HG02588 (cell line): ENCODE results near the gene KRABD2.
"Not testable (repeated sequence)": the region's sequence is repeated elsewhere in the genome, so short reads cannot be mapped to it uniquely, and the experiment has no call there.

ENCODE experiments used
- ATAC-seq: cut with Tn5 transposase; IDR thresholded peaks from one replicate; pipeline ENCODE4 v1.9.1; 2021; ENCODE audit warnings: mild to moderate bottlenecking, moderate library complexity; ENCODE audit not compliant: unreplicated experiment

Gene KRABD2

GRCh38 chr17:8392674-8393469, 16.4 kb upstream of the KRABD2 start:
- ATAC-seq: no peak

GRCh38 chr17:8392274-8392673, 15.8 kb upstream of the KRABD2 start:
- ATAC-seq: no peak

- ATAC-seq: no peak
Observed at GRCh38 chr17:8391711-8392110, 15.2 kb upstream of the KRABD2 start.

- ATAC-seq: no peak
Observed at GRCh38 chr17:8387914-8388651, 11.6 kb upstream of the KRABD2 start.

GRCh38 chr17:8386841-8387240, 10.3 kb upstream of the KRABD2 start:
- no peak for ATAC-seq

DNA sequence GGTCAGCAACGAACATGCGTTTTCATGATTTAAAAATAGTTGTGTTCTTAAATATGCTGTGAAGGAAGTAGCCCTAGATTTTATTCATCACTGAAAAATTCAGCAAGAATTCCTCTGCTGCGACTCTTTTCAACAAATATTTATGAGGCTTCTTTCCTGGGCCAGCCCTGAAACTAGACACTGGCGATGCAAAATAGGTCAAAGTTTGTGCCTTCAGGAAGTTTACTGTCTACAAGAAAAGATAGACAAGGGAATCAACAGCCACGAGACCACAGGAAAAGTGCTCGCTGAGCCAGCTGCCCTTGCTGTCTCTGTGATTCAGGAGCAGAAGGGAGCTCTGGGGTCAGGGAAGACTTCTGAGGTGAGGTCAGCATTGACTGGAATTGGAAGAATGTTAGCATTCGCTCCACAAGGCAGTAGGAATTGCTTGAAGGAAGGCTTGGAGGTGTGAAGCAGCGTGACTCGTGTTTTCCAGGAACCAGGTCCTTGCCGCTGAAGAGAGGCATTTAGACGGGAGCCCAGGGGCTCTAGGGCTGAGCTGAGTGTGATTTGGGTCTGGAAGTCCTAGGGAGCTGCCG, 8.4 kb upstream of the KRABD2 start:
- no peak for ATAC-seq

DNA sequence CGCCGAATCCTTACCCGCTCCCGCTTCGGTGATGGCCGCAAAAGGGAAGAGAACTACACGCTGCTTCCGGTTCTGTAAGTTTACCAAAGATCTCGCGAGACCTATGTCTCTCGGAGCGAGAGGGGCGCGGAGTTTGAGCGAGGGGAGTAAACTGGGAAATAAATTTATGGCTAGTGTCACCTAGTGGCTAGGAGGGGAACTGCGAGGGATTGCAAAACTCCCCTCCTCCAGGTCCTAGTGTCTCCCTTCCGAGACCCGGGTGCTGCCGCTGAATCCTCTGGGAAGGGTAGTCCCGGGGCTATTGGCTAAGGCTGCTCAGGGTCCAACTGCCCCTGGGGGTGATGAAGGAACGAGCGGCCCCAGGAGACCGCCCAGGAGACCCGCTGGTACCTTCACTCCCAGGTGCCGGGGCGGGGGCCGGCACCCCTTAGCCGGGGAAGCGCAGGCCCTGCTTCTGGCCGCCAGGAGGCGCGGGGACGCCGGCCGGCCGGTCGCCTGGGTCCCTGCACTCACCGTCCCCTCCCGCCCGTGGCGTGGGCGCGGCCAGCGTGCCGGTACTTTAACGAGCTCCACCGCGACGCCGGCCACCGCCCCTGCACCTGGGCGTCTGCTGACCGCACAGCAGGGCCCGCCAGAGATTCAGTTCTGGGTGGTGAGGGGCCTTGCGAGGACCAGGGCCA, 6.8 kb upstream of the KRABD2 start, which contains the start of gene RPL26:
Gene RPL26, minus strand, starts transcription at position 51 of the 680 bp plus-strand sequence. CDS start 883 bp downstream, outside the sequence.
- peak; percentile 91 for ATAC-seq

GRCh38 chr17:8382880-8383142, 6.3 kb upstream of the KRABD2 start:
- no peak for ATAC-seq

GRCh38 chr17:8382052-8382879, 5.8 kb upstream of the KRABD2 start:
- no peak for ATAC-seq

DNA sequence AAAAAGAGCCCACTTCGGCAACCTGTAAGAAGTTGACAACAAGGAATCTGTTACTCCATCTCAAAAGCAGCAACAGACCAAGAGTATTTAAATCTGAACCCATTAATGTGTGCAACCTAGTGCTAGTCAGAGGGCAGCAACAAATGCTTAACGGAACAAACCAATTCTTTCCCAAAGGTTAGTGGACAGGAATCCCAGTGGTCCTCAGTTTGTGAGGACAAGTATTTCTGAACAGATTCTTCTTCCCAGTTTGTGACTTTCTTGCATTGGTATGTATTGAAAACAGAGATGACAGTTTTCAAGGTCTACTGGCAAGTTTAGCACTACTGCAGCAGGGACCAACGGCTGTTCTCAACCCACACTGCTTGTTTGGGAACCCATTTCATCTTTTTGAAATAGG, 3.5 kb upstream of the KRABD2 start:
- no peak for ATAC-seq

DNA sequence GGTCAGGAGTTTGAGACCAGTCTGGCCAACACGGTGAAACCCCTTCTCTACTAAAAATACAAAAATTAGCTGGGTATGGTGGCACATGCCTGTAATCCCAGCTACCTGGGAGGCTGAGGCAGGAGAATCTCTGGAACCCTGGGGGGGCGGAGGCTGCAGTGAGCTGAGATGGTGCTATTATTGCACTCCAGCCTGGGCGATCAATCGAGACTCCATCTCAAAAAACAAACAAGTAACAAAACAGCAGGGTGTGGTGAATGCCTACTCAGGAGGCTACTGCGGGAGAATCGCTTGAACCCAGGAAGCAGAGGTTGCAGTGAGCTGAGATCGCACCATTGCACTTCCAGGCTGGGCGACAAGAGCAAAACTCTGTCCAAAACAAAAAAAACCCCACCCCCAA, 1.6 kb upstream of the KRABD2 start:
- not testable (repeated sequence) for ATAC-seq

- no peak for ATAC-seq
Observed at GRCh38 chr17:8377422-8377821, 918 bp upstream of the KRABD2 start.

DNA sequence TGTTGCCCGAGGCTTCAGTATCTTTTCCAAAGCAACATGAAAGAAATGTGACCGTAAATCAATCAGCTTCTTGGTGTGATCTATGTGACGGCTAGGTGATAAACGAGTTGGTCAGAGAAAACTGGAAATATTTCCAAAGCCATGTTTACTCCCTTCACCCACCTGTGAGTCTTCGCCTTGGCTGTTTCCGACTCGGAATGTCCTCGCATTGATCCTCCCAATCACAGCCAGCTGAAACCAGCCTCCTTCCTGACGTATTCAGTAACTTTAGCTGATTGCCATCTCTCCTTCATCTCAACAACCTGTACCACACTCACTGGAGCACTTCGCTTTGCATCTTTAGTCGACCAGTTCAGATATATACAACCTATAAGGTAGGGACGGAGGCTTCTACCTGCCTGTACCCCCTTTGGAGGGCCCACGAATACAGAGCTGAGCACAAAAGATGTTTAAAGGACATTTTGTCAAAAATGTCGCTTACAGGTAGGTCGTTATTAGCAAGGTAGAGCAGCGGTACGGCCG, 705 bp downstream of the KRABD2 start:
- no peak for ATAC-seq

DNA sequence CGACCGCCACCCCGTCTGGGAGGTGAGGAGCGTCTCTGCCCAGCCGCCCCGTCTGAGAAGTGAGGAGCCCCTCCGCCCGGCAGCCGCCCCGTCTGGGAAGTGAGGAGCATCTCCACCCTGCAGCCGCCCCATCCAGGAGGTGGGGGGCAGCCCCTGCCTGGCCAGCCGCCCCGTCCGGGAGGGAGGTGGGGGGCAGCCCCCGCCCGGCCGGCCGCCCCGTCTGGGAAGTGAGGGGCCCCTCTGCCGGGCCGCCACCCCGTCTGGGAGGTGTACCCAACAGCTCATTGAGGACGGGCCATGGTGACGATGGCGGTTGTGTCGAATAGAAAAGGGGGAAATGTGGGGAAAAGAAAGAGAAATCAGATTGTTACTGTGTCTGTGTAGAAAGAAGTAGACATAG, 2.6 kb downstream of the KRABD2 start:
- ATAC-seq: not testable (repeated sequence)

DNA sequence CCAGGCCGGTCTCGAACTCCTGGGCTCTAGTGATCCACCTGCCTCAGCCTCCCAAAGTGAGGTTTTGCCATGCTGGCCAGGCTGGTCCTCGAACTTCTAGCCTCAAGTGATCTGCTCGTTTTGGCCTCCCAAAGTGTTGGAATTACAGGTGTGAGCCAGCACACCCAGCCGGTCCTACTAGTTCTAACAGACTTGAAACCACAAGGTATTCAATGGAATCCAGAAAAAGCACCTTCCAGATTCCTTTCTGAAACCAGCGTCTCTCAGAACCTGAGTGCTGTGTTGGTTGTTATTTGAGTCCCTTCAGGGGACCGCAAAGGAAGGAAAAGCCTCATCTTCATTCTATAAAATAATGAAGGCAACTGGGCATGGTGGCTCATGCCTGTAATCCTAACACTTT, 4.1 kb downstream of the KRABD2 start:
- ATAC-seq: no peak

DNA sequence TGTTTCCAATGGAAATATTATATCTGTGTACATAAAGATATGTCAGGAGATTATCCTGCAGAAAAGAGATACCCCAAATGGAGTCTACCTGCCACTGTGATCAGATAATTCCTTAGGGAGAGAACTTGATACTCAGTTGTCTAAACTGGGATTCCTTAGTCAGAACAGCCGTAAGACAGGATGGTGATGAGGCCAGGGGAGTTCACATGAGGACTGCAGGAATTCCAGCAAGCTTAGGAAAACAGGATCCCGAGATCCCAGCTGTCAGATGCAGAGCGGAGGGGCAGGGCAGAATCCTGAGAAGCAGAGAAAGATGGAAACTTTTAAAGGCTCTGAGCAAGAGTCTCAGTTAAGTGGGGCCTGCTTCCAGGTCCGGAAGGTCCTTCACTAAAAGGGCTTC, 4.7 kb downstream of the KRABD2 start:
- no peak for ATAC-seq

GRCh38 chr17:8369944-8370343, 6.6 kb downstream of the KRABD2 start:
- no peak for ATAC-seq

- no peak for ATAC-seq
Observed at GRCh38 chr17:8368193-8368592, 8.3 kb downstream of the KRABD2 start.

GRCh38 chr17:8366231-8366630, 10.3 kb downstream of the KRABD2 start:
- ATAC-seq: no peak

- no peak for ATAC-seq
Observed at GRCh38 chr17:8365143-8365542, 11.4 kb downstream of the KRABD2 start.
